WTC11 (cell line): Measurements from ENCODE around the gene MBIP. TPM values are rescaled to one million over a fixed set of nuclear protein-coding genes. Genes with fewer than 3 reads are reported as not detected.
"Not testable (repeated sequence)": the region's sequence is repeated elsewhere in the genome, so short reads cannot be mapped to it uniquely, and the experiment has no call there.

Source experiments
- ATAC-seq: fragments of 200-7000 bp; cut with Tn5 transposase; 2 replicates; pipeline ENCODE4 v1.10.0; 2021; ENCODE audit warnings: mild to moderate bottlenecking, moderate library complexity
- CTCF ChIA-PET: fragments of 300-600 bp; sonication (Branson Sonifier 250); formaldehyde crosslinking; loops from one replicate; lab custom pipeline; 2021; ENCODE audit warnings: antibody characterized with exemption; lab: Charles Lee
- POLR2A ChIA-PET: fragments of 350-600 bp; sonication (Branson Sonifier 250); formaldehyde crosslinking; loops from one replicate; lab custom pipeline; 2021; ENCODE audit warnings: antibody characterized with exemption; lab: Charles Lee
- DNase-seq: peaks from one replicate; pipeline ENCODE4 v3.0.0; 2021; ENCODE audit warnings: low spot score
- H3K27ac Mint-ChIP-seq: 2 replicates; pipeline ENCODE4 v1.8.0; 2021; ENCODE audit warnings: mixed read lengths
- H3K27me3 Mint-ChIP-seq: 2 replicates; pipeline ENCODE4 v1.8.0; 2021; ENCODE audit warnings: low read depth, mild to moderate bottlenecking, moderate library complexity, mixed read lengths
- H3K36me3 Mint-ChIP-seq: 2 replicates; pipeline ENCODE4 v1.8.0; 2021; ENCODE audit warnings: mixed read lengths
- H3K4me1 Mint-ChIP-seq: 2 replicates; pipeline ENCODE4 v1.8.0; 2022; ENCODE audit warnings: mixed read lengths
- H3K4me3 Mint-ChIP-seq: 2 replicates; pipeline ENCODE4 v1.8.0; 2021; ENCODE audit warnings: mild to moderate bottlenecking, moderate library complexity, mixed read lengths
- H3K9me3 Mint-ChIP-seq: 2 replicates; pipeline ENCODE4 v1.8.0; 2021; ENCODE audit warnings: mixed read lengths
- ELF4 ChIP-seq: sonication (generic); formaldehyde crosslinking; IDR thresholded peaks from 2 replicates; pipeline ENCODE4 v1.8.1; 2022; ENCODE audit warnings: low read depth, mild to moderate bottlenecking, moderate library complexity, missing genetic modification reagents
- ESRRA ChIP-seq: sonication (generic); formaldehyde crosslinking; IDR thresholded peaks from 2 replicates; pipeline ENCODE4 v1.8.1; 2022; ENCODE audit warnings: mild to moderate bottlenecking, missing genetic modification reagents, borderline replicate concordance
- ETV6 ChIP-seq: sonication (generic); formaldehyde crosslinking; IDR thresholded peaks from 2 replicates; pipeline ENCODE4 v1.8.1; 2022; ENCODE audit warnings: mild to moderate bottlenecking, missing genetic modification reagents
- FOXJ3 ChIP-seq: sonication (generic); formaldehyde crosslinking; IDR thresholded peaks from 2 replicates; pipeline ENCODE4 v1.9.0; 2021; ENCODE audit warnings: missing genetic modification reagents, mild to moderate bottlenecking, borderline replicate concordance
- FOXP1 ChIP-seq: sonication (generic); formaldehyde crosslinking; IDR thresholded peaks from 2 replicates; pipeline ENCODE4 v1.8.0; 2022; ENCODE audit warnings: missing genetic modification reagents, mild to moderate bottlenecking, moderate library complexity, borderline replicate concordance
- IRF2 ChIP-seq: sonication (generic); formaldehyde crosslinking; IDR thresholded peaks from 2 replicates; pipeline ENCODE4 v1.8.0; 2022; ENCODE audit warnings: low read depth, missing genetic modification reagents, borderline replicate concordance
- JAZF1 ChIP-seq: fragments of 250-450 bp; sonication (Bioruptor Pico); IDR thresholded peaks from 2 replicates; pipeline ENCODE4 v1.9.0; 2021; ENCODE audit warnings: moderate library complexity, mild to moderate bottlenecking, inconsistent platforms
- NFYB ChIP-seq: sonication (generic); formaldehyde crosslinking; conservative IDR thresholded peaks from 2 replicates; pipeline ENCODE4 v1.8.0; 2022; ENCODE audit warnings: low read depth, missing genetic modification reagents
- NR1H2 ChIP-seq: sonication (generic); formaldehyde crosslinking; IDR thresholded peaks from 2 replicates; pipeline ENCODE4 v1.9.0; 2021; ENCODE audit warnings: mild to moderate bottlenecking, moderate library complexity, missing genetic modification reagents
- SMAD3 ChIP-seq: sonication (generic); formaldehyde crosslinking; IDR thresholded peaks from 2 replicates; pipeline ENCODE4 v1.8.0; 2022; ENCODE audit warnings: missing genetic modification reagents, mild to moderate bottlenecking, borderline replicate concordance
- TEAD4 ChIP-seq: sonication (generic); formaldehyde crosslinking; IDR thresholded peaks from 2 replicates; pipeline ENCODE4 v1.8.0; 2022; ENCODE audit warnings: mild to moderate bottlenecking, missing genetic modification reagents
- ZBTB21 ChIP-seq: sonication (generic); formaldehyde crosslinking; IDR thresholded peaks from 2 replicates; pipeline ENCODE4 v1.8.1; 2023; ENCODE audit warnings: mild to moderate bottlenecking, missing genetic modification reagents, borderline replicate concordance
- ZNF232 ChIP-seq: sonication (generic); formaldehyde crosslinking; IDR thresholded peaks from 2 replicates; pipeline ENCODE4 v1.8.0; 2022; ENCODE audit warnings: mild to moderate bottlenecking, missing genetic modification reagents
- ZNF396 ChIP-seq: fragments of 250-450 bp; sonication (Bioruptor Pico); IDR thresholded peaks from 2 replicates; pipeline ENCODE4 v1.8.0; 2021; ENCODE audit warnings: mild to moderate bottlenecking, moderate library complexity, borderline replicate concordance
- ZNF671 ChIP-seq: fragments of 250-450 bp; sonication (Bioruptor Pico); IDR thresholded peaks from 2 replicates; pipeline ENCODE4 v1.8.0; 2021; ENCODE audit warnings: mild to moderate bottlenecking
- total RNA-seq: library from RNA; stranded (reverse); gene quantifications from 3 replicates; pipeline ENCODE4 v1.2.3, GENCODE V29; 2021
- TF ChIP-seq, protein P1 (sequence below): sonication (generic); formaldehyde crosslinking; IDR thresholded peaks from 2 replicates; pipeline ENCODE4 v1.8.1; 2022; ENCODE audit warnings: mild to moderate bottlenecking, moderate library complexity, missing genetic modification reagents
- TF ChIP-seq, protein P2 (sequence below): sonication (generic); formaldehyde crosslinking; IDR thresholded peaks from 2 replicates; pipeline ENCODE4 v1.8.0; 2023; ENCODE audit warnings: missing genetic modification reagents, mild to moderate bottlenecking, borderline replicate concordance
- TF ChIP-seq, protein P3 (sequence below): sonication (generic); formaldehyde crosslinking; IDR thresholded peaks from 2 replicates; pipeline ENCODE4 v1.8.0; 2022; ENCODE audit warnings: missing genetic modification reagents
- TF ChIP-seq, protein P4 (sequence below): sonication (generic); formaldehyde crosslinking; IDR thresholded peaks from 2 replicates; pipeline ENCODE4 v1.8.0; 2022; ENCODE audit warnings: mild to moderate bottlenecking, missing genetic modification reagents
- TF ChIP-seq, protein P5 (sequence below): fragments of 250-450 bp; sonication (Bioruptor Pico); IDR thresholded peaks from 2 replicates; pipeline ENCODE4 v1.9.0; 2021; ENCODE audit warnings: mild to moderate bottlenecking, borderline replicate concordance

MBIP gene
- total RNA-seq, 1 experiment from 2014 or later: 18.4 TPM

DNA sequence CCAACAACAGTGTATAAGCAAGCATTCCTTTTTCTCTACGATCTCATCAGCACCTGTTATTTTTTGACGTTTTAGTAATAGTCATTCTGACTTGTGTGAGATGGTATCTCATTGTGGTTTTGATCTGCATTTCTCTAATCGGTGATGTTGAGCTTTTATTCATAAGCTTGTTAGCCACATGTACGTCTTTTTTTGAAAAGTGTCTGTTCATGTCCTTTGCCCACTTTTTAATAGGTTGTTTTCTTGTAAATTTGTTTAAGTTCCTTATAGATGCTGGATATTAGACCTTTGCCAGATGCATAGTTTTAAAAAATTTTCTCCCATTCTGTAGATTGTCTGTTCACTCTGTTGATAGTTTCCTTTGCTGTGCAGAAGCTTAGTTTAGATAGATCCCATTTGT, 7.1 kb upstream of the MBIP start:
- H3K4me3 Mint-ChIP-seq, ATAC-seq, H3K27ac Mint-ChIP-seq, H3K9me3 Mint-ChIP-seq, POLR2A ChIA-PET, DNase-seq, H3K4me1 Mint-ChIP-seq, CTCF ChIA-PET, H3K36me3 Mint-ChIP-seq: not testable (repeated sequence)
- peaks cover 16% of the 10 kb centered on the region for H3K27me3 Mint-ChIP-seq

DNA sequence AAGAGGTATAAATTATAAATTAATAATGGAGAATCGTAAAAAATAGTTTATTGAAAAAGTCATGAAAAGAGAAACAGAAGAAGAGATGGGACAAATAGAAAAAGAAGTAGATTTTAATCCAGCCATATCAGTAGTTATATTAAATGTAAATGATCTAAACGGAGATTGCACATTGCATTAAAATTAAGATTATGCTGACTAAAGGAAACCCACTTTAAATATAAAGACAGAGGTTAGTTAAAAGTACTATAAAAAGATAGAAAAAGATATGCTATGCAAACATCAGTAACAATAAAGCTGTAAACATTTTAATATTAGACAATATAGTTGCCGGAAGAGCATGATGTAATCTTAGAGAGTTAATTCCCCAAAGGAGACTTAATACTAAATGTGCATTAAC, 5.4 kb upstream of the MBIP start:
- ChIA-PET CTCF (no interaction called here), POLR2A (no interaction called here)
- no peak for TF ChIP-seq SMAD3
- no peak for TF ChIP-seq IRF2
- no peak for TF ChIP-seq ZBTB21 (CRISPR knock-in tag)
- no peak for TF ChIP-seq ESRRA
- TF ChIP-seq, protein P1, sequence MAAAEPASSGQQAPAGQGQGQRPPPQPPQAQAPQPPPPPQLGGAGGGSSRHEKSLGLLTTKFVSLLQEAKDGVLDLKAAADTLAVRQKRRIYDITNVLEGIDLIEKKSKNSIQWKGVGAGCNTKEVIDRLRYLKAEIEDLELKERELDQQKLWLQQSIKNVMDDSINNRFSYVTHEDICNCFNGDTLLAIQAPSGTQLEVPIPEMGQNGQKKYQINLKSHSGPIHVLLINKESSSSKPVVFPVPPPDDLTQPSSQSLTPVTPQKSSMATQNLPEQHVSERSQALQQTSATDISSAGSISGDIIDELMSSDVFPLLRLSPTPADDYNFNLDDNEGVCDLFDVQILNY (CRISPR knock-in tag): no peak
- TF ChIP-seq ETV6 (CRISPR knock-in tag): no peak
- no peak for TF ChIP-seq NFYB
- TF ChIP-seq FOXP1 (CRISPR knock-in tag): no peak
- no peak for TF ChIP-seq FOXJ3 (CRISPR knock-in tag)
- TF ChIP-seq, protein P2, sequence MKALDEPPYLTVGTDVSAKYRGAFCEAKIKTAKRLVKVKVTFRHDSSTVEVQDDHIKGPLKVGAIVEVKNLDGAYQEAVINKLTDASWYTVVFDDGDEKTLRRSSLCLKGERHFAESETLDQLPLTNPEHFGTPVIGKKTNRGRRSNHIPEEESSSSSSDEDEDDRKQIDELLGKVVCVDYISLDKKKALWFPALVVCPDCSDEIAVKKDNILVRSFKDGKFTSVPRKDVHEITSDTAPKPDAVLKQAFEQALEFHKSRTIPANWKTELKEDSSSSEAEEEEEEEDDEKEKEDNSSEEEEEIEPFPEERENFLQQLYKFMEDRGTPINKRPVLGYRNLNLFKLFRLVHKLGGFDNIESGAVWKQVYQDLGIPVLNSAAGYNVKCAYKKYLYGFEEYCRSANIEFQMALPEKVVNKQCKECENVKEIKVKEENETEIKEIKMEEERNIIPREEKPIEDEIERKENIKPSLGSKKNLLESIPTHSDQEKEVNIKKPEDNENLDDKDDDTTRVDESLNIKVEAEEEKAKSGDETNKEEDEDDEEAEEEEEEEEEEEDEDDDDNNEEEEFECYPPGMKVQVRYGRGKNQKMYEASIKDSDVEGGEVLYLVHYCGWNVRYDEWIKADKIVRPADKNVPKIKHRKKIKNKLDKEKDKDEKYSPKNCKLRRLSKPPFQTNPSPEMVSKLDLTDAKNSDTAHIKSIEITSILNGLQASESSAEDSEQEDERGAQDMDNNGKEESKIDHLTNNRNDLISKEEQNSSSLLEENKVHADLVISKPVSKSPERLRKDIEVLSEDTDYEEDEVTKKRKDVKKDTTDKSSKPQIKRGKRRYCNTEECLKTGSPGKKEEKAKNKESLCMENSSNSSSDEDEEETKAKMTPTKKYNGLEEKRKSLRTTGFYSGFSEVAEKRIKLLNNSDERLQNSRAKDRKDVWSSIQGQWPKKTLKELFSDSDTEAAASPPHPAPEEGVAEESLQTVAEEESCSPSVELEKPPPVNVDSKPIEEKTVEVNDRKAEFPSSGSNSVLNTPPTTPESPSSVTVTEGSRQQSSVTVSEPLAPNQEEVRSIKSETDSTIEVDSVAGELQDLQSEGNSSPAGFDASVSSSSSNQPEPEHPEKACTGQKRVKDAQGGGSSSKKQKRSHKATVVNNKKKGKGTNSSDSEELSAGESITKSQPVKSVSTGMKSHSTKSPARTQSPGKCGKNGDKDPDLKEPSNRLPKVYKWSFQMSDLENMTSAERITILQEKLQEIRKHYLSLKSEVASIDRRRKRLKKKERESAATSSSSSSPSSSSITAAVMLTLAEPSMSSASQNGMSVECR (CRISPR knock-in tag): no peak
- peaks cover 3% of the 10 kb centered on the region for H3K4me1 Mint-ChIP-seq
- H3K4me3 Mint-ChIP-seq: no peak overlapping the region
- H3K36me3 Mint-ChIP-seq: no peaks in the 10 kb centered on the region
- no peak overlapping the region for H3K27ac Mint-ChIP-seq
- peaks cover 24% of the 10 kb centered on the region for H3K27me3 Mint-ChIP-seq
- DNase-seq (no peak), ATAC-seq (no peak)
- H3K9me3 Mint-ChIP-seq: peaks cover 7% of the 10 kb centered on the region

DNA sequence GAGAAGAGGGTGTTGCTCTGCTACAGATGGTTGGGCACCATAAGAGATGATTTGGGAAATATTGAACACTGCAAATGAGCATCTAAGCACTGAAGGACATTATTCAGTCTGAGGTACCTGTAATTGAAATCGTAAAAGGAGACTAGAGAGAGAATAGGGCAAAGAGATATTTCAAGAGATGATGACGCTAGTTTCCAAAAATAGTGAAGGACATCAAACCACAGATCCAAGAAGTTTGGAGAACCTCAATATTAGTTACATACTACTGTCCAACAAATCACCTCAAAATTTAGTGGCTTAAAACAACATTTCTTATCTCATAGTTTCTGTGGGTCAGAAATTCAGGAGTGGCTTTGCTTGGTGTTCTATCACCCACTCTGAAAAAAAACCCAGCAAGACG, 4.5 kb upstream of the MBIP start:
- ChIA-PET POLR2A (no interaction called here), CTCF (no interaction called here)
- no peaks in the 10 kb centered on the region for H3K36me3 Mint-ChIP-seq
- ATAC-seq (no peak), DNase-seq (no peak)
- H3K4me1 Mint-ChIP-seq: peaks cover 7% of the 10 kb centered on the region
- peaks cover 24% of the 10 kb centered on the region for H3K27me3 Mint-ChIP-seq
- H3K27ac Mint-ChIP-seq: no peak overlapping the region
- H3K4me3 Mint-ChIP-seq: no peak overlapping the region
- peaks cover 10% of the 10 kb centered on the region for H3K9me3 Mint-ChIP-seq
- TF ChIP-seq TEAD4: no peak
- TF ChIP-seq, protein P3, sequence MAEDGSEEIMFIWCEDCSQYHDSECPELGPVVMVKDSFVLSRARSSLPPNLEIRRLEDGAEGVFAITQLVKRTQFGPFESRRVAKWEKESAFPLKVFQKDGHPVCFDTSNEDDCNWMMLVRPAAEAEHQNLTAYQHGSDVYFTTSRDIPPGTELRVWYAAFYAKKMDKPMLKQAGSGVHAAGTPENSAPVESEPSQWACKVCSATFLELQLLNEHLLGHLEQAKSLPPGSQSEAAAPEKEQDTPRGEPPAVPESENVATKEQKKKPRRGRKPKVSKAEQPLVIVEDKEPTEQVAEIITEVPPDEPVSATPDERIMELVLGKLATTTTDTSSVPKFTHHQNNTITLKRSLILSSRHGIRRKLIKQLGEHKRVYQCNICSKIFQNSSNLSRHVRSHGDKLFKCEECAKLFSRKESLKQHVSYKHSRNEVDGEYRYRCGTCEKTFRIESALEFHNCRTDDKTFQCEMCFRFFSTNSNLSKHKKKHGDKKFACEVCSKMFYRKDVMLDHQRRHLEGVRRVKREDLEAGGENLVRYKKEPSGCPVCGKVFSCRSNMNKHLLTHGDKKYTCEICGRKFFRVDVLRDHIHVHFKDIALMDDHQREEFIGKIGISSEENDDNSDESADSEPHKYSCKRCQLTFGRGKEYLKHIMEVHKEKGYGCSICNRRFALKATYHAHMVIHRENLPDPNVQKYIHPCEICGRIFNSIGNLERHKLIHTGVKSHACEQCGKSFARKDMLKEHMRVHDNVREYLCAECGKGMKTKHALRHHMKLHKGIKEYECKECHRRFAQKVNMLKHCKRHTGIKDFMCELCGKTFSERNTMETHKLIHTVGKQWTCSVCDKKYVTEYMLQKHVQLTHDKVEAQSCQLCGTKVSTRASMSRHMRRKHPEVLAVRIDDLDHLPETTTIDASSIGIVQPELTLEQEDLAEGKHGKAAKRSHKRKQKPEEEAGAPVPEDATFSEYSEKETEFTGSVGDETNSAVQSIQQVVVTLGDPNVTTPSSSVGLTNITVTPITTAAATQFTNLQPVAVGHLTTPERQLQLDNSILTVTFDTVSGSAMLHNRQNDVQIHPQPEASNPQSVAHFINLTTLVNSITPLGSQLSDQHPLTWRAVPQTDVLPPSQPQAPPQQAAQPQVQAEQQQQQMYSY (CRISPR knock-in tag): no peak
- no peak for TF ChIP-seq ZNF671 (CRISPR knock-in tag)
- TF ChIP-seq JAZF1: no peak
- TF ChIP-seq ZNF396 (CRISPR knock-in tag): no peak
- no peak for TF ChIP-seq ZNF232 (CRISPR knock-in tag)
- TF ChIP-seq, protein P4, sequence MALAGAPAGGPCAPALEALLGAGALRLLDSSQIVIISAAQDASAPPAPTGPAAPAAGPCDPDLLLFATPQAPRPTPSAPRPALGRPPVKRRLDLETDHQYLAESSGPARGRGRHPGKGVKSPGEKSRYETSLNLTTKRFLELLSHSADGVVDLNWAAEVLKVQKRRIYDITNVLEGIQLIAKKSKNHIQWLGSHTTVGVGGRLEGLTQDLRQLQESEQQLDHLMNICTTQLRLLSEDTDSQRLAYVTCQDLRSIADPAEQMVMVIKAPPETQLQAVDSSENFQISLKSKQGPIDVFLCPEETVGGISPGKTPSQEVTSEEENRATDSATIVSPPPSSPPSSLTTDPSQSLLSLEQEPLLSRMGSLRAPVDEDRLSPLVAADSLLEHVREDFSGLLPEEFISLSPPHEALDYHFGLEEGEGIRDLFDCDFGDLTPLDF (CRISPR knock-in tag): no peak
- TF ChIP-seq NR1H2: no peak
- TF ChIP-seq ELF4 (CRISPR knock-in tag): no peak
- TF ChIP-seq, protein P5, sequence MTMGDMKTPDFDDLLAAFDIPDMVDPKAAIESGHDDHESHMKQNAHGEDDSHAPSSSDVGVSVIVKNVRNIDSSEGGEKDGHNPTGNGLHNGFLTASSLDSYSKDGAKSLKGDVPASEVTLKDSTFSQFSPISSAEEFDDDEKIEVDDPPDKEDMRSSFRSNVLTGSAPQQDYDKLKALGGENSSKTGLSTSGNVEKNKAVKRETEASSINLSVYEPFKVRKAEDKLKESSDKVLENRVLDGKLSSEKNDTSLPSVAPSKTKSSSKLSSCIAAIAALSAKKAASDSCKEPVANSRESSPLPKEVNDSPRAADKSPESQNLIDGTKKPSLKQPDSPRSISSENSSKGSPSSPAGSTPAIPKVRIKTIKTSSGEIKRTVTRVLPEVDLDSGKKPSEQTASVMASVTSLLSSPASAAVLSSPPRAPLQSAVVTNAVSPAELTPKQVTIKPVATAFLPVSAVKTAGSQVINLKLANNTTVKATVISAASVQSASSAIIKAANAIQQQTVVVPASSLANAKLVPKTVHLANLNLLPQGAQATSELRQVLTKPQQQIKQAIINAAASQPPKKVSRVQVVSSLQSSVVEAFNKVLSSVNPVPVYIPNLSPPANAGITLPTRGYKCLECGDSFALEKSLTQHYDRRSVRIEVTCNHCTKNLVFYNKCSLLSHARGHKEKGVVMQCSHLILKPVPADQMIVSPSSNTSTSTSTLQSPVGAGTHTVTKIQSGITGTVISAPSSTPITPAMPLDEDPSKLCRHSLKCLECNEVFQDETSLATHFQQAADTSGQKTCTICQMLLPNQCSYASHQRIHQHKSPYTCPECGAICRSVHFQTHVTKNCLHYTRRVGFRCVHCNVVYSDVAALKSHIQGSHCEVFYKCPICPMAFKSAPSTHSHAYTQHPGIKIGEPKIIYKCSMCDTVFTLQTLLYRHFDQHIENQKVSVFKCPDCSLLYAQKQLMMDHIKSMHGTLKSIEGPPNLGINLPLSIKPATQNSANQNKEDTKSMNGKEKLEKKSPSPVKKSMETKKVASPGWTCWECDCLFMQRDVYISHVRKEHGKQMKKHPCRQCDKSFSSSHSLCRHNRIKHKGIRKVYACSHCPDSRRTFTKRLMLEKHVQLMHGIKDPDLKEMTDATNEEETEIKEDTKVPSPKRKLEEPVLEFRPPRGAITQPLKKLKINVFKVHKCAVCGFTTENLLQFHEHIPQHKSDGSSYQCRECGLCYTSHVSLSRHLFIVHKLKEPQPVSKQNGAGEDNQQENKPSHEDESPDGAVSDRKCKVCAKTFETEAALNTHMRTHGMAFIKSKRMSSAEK: no peak
